CD4-positive, alpha-beta T cell treated with Interleukin-1 beta for 1 hour (primary cell): Measurements from ENCODE around the gene TTC9B.
"Not testable (repeated sequence)": the region's sequence is repeated elsewhere in the genome, so short reads cannot be mapped to it uniquely, and the experiment has no call there.

Experiments used
- DNase-seq, 2 donors: peaks; one replicate each; pipeline ENCODE4 v3.0.0-alpha.2; 2020 to 2022

The TTC9B gene

GRCh38 chr19:40213251-40213829, 4.8 kb downstream of the TTC9B start:
- no peak for DNase-seq

- DNase-seq, result no peak
These were observed 7.3 kb downstream of the TTC9B start for GRCh38 chr19:40210889-40211288.

- DNase-seq, result no peak
These were observed 9.6 kb downstream of the TTC9B start for GRCh38 chr19:40208602-40209001.

DNA sequence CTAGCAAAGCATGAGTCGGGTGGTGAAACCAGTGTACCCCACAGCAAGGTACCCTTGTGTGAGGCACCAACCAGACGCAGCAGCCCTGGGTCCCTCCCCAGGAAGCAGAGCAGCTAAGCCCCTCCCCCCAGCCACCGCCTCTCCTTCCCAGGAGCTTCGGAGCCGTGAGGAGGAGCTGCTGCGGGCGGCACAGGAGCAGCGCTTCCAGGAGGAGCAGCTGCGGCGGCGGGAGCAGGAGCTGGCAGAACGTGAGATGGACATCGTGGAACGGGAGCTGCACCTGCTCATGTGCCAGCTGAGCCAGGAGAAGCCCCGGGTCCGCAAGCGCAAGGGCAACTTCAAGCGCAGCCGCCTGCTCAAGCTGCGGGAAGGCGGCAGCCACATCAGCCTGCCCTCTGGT, 12.4 kb downstream of the TTC9B start:
- no peak for DNase-seq

DNA sequence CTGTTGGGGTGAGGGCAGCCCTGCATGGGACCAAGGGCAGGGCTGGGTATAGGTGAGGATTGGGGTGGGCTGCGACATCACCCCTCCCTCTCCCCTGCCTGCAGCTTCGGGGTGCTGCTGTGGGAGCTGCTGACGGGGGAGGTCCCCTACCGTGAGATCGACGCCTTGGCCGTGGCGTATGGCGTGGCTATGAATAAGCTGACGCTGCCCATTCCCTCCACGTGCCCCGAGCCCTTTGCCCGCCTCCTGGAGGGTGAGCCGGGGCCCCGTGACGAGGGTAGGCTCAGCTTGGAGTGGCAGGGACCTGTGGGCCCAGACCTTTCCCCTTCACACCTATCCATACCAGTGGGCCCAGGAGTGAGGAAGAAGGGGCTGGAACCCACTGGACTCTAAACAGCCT, 13.8 kb downstream of the TTC9B start:
- no peak for DNase-seq

DNA sequence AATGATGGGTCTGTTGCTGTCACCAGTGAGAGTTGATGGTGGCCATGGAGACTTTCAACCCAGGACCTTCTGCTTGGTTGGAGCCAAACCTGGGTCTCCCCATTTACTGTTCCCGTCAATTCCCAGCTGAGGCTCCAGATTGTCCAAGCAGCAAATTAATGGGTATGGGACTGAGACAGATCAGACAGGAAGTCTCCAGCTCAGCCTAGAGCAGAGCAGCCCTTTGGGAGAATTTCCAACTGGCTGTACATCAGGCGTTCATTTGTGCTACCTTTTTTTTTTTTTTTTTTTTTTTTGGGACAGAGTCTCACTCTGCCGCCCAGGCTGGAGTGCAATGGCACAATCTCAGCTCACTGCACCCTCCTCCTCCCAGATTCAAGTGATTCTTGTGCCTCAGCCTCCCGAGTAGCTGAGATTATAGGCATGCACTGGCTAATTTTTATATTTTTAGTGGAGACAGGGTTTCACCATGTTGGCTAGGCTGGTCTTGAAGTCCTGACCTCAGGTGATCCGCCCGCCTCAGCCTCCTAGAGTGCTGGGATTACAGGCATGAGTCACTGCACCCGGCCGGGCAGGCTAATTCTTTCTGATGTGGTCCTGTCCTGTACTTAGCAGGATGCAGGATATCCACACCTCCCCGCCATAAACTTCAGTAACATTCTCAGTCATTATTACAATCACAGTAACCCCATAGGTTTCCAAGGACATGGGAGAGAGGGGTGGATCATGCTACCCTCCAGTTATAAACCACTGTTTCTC, 17.7 kb downstream of the TTC9B start:
- no peak for DNase-seq

- no peak for DNase-seq
These were observed 19.8 kb downstream of the TTC9B start for GRCh38 chr19:40198272-40198990.

DNA sequence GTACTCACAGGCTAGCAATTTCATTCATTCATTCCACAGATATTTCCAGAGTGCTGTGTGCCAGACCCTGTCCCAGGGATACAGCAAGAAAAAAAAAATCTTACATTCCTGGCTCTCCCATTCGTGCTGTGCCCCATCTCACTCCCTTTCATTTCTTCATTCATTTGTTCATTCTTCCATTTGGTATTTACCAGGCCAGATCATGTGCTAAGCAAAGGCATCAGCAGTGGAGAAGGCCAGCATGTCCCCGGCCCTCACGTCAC, 24.7 kb downstream of the TTC9B start:
- no peak for DNase-seq

- no peak for DNase-seq
These were observed 25.2 kb downstream of the TTC9B start for GRCh38 chr19:40192758-40193586.

DNA sequence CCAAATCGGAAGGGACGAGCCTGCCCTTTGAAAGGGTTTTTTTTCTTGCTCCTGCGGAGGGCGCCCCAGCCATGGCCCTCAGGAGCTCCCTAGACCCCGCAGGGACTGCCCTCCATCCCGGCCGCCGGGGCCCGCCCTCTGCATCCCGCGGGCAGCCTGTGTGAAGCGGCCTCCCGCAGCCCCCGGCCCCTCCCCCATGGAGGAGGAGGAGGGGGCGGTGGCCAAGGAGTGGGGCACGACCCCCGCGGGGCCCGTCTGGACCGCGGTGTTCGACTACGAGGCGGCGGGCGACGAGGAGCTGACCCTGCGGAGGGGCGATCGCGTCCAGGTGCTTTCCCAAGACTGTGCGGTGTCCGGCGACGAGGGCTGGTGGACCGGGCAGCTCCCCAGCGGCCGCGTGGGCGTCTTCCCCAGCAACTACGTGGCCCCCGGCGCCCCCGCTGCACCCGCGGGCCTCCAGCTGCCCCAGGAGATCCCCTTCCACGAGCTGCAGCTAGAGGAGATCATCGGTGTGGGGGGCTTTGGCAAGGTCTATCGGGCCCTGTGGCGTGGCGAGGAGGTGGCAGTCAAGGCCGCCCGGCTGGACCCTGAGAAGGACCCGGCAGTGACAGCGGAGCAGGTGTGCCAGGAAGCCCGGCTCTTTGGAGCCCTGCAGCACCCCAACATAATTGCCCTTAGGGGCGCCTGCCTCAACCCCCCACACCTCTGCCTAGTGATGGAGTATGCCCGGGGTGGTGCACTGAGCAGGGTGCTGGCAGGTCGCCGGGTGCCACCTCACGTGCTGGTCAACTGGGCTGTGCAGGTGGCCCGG, 26.1 kb downstream of the TTC9B start:
- peak; percentile 15 to 20 for DNase-seq

GRCh38 chr19:40190891-40191835, 27.0 kb downstream of the TTC9B start, which contains the start of gene MAP3K10:
TSS of gene MAP3K10 (plus strand) at chr19:40191426. CDS start at chr19:40192032, 606 bp downstream.
- DNase-seq, result peak; percentile 75 to 79

- DNase-seq, result no peak
These were observed 33.9 kb downstream of the TTC9B start for GRCh38 chr19:40184273-40184672.

GRCh38 chr19:40178756-40179155, 39.4 kb downstream of the TTC9B start:
- no peak for DNase-seq

GRCh38 chr19:40177286-40178070, 40.7 kb downstream of the TTC9B start:
- DNase-seq, result no peak

GRCh38 chr19:40175820-40176219, 42.4 kb downstream of the TTC9B start:
- DNase-seq, result no peak

GRCh38 chr19:40174092-40174491, 44.1 kb downstream of the TTC9B start:
- DNase-seq, result no peak

- not testable (repeated sequence) for DNase-seq
These were observed 46.9 kb downstream of the TTC9B start for GRCh38 chr19:40171293-40171692.

GRCh38 chr19:40170303-40170989, 47.7 kb downstream of the TTC9B start:
- not testable (repeated sequence) for DNase-seq

DNA sequence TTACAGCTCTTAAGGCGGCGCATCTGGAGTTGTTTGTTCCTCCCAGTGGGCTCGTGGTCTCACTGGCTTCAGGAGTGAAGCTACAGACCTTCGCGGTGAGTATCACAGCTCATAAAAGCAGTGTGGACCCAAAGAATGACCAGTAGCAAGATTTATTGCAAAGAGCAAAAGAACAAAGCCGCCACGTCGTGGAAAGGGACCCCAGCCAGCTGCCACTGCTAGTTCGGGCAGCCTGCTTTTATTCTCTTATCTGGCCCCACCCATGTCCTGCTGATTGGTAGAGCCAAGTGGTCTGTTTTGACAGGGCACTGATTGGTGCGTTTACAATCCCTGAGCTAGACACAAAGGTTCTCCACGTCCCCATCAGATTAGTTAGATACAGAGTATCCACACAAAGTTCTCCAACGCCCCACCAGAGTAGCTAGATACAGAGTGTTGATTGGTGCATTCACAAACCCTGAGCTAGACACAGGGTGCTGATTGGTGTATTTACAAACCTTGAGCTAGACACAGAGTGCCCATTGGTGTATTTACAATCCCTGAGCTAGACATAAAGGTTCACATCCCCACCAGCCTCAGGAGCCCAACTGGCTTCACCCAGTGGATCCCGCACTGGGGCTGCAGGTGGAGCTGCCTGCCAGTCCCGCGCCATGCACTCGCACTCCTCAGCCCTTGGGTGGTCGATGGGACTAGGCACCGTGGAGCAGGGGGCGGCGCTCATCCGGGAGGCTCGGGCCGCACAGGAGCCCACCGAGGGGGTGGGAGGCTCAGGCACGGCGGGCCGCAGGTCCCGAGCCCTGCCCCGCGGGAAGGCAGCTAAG, 48.5 kb downstream of the TTC9B start:
- not testable (repeated sequence) for DNase-seq
